Glutamatergic neuron (in vitro differentiated cells): ENCODE data around the gene MBLAC1. TPM values are rescaled to one million over a fixed set of nuclear protein-coding genes. Genes with fewer than 3 reads are reported as not detected.

ENCODE experiments used
- DNase-seq: peaks from one replicate; pipeline ENCODE4 v3.0.0; 2022
- H3K27ac Mint-ChIP-seq: one replicate; pipeline ENCODE4 v1.8.0; 2020; ENCODE audit warnings: mild to moderate bottlenecking, mixed read lengths, inconsistent platforms; ENCODE audit not compliant: unreplicated experiment
- H3K27me3 Mint-ChIP-seq: one replicate; pipeline ENCODE4 v1.8.0; 2020; ENCODE audit warnings: mild to moderate bottlenecking, moderate library complexity, mixed read lengths, inconsistent platforms; ENCODE audit not compliant: unreplicated experiment
- H3K36me3 Mint-ChIP-seq: one replicate; pipeline ENCODE4 v1.8.0; 2020; ENCODE audit warnings: mild to moderate bottlenecking, mixed read lengths, inconsistent platforms; ENCODE audit not compliant: unreplicated experiment
- H3K4me1 Mint-ChIP-seq: one replicate; pipeline ENCODE4 v1.8.0; 2020; ENCODE audit warnings: mild to moderate bottlenecking, low read depth, mixed read lengths, inconsistent platforms; ENCODE audit not compliant: unreplicated experiment
- H3K4me3 Mint-ChIP-seq: one replicate; pipeline ENCODE4 v1.8.0; 2020; ENCODE audit warnings: mild to moderate bottlenecking, mixed read lengths, inconsistent platforms; ENCODE audit not compliant: unreplicated experiment
- H3K9me3 Mint-ChIP-seq: one replicate; pipeline ENCODE4 v1.8.0; 2020; ENCODE audit warnings: mild to moderate bottlenecking, moderate library complexity, mixed read lengths, inconsistent platforms; ENCODE audit not compliant: unreplicated experiment
- total RNA-seq: library from RNA; stranded (reverse); fragmentation: NEBNext Ultra II Directional; extraction: Animal tissue kit (Norgen Biotek cat#: 25700); gene quantifications from one replicate; pipeline ENCODE4 v1.2.1, GENCODE V29; 2021; ENCODE audit not compliant: unreplicated experiment
- TF ChIP-seq, protein P1 (sequence below): fragments of 200-600 bp; sonication (generic); IDR thresholded peaks from one replicate; pipeline ENCODE4 v1.5.0; 2021; ENCODE audit not compliant: partially characterized antibody, unreplicated experiment

MBLAC1 gene
- total RNA-seq, 1 donor from 2014 or later, result 3.3 TPM

- no peak for DNase-seq
- TF ChIP-seq, protein P1, sequence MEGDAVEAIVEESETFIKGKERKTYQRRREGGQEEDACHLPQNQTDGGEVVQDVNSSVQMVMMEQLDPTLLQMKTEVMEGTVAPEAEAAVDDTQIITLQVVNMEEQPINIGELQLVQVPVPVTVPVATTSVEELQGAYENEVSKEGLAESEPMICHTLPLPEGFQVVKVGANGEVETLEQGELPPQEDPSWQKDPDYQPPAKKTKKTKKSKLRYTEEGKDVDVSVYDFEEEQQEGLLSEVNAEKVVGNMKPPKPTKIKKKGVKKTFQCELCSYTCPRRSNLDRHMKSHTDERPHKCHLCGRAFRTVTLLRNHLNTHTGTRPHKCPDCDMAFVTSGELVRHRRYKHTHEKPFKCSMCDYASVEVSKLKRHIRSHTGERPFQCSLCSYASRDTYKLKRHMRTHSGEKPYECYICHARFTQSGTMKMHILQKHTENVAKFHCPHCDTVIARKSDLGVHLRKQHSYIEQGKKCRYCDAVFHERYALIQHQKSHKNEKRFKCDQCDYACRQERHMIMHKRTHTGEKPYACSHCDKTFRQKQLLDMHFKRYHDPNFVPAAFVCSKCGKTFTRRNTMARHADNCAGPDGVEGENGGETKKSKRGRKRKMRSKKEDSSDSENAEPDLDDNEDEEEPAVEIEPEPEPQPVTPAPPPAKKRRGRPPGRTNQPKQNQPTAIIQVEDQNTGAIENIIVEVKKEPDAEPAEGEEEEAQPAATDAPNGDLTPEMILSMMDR, result no peak
- peak overlapping the region; percentile 83 for H3K4me3 Mint-ChIP-seq
- peaks cover 6% of the 10 kb centered on the region for H3K27me3 Mint-ChIP-seq
- H3K36me3 Mint-ChIP-seq, result no peaks in the 10 kb centered on the region
- H3K4me1 Mint-ChIP-seq, result peaks cover 6% of the 10 kb centered on the region
- no peak overlapping the region for H3K27ac Mint-ChIP-seq
- peaks cover 4% of the 10 kb centered on the region for H3K9me3 Mint-ChIP-seq
These were observed 30.2 kb downstream of the MBLAC1 start for GRCh38 chr7:100157069-100157333.

DNA sequence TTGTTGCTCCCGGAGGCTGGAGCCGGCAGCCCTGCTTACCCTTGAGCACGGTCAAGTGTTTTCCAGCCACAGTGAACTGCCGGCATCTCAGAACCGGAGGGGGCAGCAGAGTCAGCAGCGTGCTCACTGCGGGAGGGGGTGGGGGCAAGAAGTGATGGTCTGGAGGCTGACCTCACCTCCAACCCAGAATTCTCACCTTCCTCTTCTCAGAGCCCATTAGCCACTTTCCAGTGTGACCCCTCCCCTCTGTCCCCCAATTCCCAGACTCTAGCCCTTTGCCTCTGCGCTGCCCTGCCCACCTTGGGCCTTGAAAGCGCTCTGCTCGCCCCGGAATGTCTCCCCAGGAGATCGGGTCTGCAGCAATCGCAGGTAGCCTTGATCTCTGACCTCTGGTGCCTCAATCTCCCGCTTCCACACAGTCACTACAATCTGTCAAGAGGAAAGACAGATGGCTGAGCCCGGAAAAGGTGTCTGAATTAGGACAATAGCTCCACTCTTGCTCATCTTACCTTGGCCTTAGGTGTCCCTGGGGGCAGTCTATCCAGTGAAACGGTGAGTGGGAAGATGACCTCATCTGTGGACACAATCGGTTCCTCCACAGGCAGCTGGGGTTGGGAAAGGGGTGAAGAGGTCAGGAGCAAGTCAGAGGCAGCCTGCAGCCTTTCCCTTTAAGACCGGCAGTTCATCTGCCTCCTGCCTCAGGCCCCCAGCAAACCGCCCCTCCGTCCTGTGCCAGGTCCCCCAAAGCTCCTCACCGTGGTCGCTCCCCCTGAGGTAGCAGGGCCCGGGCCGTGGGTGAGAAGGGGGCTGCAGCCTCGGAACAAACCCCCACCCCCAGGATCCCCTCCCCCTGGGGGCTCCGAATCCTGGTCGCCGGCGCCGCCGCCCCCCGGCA is 30.8 kb downstream of the MBLAC1 start:
- DNase-seq, result peak; percentile 50
- Mint-ChIP-seq H3K9me3 (peaks cover 4% of the 10 kb centered on the region), H3K27ac (peak overlapping the region; percentile 60)

GRCh38 chr7:100158229-100159098 is 31.7 kb downstream of the MBLAC1 start, which contains the start of gene TRAPPC14:
Gene TRAPPC14 (minus strand): TSS chr7:100158723. CDS start chr7:100158499, 224 bp downstream.
- peak; percentile 96 for DNase-seq
- Mint-ChIP-seq H3K4me1 (peaks cover 6% of the 10 kb centered on the region), H3K27ac (peak within 1 kb of the TSS; percentile 60), H3K36me3 (no peaks in the 10 kb centered on the region), H3K4me3 (peak within 1 kb of the TSS; percentile 83), H3K27me3 (peaks cover 6% of the 10 kb centered on the region), H3K9me3 (peaks cover 4% of the 10 kb centered on the region)
- TF ChIP-seq, protein P1, result no peak

More for the DNA sequence above, 30.8 kb downstream of the MBLAC1 start:
- Mint-ChIP-seq H3K27me3 (peaks cover 6% of the 10 kb centered on the region), H3K4me3 (peak overlapping the region; percentile 83), H3K4me1 (peaks cover 6% of the 10 kb centered on the region), H3K36me3 (no peaks in the 10 kb centered on the region)
- TF ChIP-seq, protein P1, result no peak

GRCh38 chr7:100159099-100159623 is 32.4 kb downstream of the MBLAC1 start:
- peak overlapping the region; percentile 15 for H3K27ac Mint-ChIP-seq
- peak overlapping the region; percentile 79 for H3K4me3 Mint-ChIP-seq
- DNase-seq, result no peak
- peaks cover 4% of the 10 kb centered on the region for H3K9me3 Mint-ChIP-seq
- TF ChIP-seq, protein P1, result no peak
- no peaks in the 10 kb centered on the region for H3K36me3 Mint-ChIP-seq
- H3K27me3 Mint-ChIP-seq, result peaks cover 6% of the 10 kb centered on the region
- peaks cover 6% of the 10 kb centered on the region for H3K4me1 Mint-ChIP-seq
